WI38 (cell line): ENCODE results near the gene HYCC2.

ENCODE experiments used
- H3K4me3 ChIP-seq: 2 replicates; pipeline ENCODE4 v1.5.1; 2011; ENCODE audit warnings: low read depth, mild to moderate bottlenecking, control low read depth, low read length
- TF ChIP-seq, protein P1 (sequence below): IDR thresholded peaks from 2 replicates; pipeline ENCODE4 v1.5.1; 2012; ENCODE audit warnings: low read depth, mild to moderate bottlenecking, control low read depth, low read length

Gene HYCC2

DNA sequence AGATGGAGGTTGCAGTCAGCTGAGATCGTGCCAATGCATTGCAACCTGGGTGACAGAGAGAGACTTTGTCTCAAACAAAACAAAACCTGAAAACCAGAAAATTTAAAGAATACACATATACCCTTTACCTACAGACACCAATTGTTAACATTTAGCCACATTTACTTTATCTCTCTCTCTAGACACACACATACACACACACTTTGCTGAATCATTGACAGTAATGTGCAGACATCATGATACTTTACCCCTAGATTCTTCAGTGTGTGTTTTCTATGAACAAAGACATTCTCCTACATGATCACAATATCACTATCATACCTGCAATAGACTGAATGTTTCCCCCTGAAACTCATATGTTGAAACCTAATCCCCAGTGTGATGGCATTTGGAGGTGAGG lies 34.3 kb upstream of the HYCC2 start:
- TF ChIP-seq, protein P1, sequence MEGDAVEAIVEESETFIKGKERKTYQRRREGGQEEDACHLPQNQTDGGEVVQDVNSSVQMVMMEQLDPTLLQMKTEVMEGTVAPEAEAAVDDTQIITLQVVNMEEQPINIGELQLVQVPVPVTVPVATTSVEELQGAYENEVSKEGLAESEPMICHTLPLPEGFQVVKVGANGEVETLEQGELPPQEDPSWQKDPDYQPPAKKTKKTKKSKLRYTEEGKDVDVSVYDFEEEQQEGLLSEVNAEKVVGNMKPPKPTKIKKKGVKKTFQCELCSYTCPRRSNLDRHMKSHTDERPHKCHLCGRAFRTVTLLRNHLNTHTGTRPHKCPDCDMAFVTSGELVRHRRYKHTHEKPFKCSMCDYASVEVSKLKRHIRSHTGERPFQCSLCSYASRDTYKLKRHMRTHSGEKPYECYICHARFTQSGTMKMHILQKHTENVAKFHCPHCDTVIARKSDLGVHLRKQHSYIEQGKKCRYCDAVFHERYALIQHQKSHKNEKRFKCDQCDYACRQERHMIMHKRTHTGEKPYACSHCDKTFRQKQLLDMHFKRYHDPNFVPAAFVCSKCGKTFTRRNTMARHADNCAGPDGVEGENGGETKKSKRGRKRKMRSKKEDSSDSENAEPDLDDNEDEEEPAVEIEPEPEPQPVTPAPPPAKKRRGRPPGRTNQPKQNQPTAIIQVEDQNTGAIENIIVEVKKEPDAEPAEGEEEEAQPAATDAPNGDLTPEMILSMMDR, result no peak
- no peak overlapping the region for H3K4me3 ChIP-seq

- no peak overlapping the region for H3K4me3 ChIP-seq
- TF ChIP-seq, protein P1, result no peak
Measured at GRCh38 chr2:201100497-201100896, 29.0 kb upstream of the HYCC2 start.

DNA sequence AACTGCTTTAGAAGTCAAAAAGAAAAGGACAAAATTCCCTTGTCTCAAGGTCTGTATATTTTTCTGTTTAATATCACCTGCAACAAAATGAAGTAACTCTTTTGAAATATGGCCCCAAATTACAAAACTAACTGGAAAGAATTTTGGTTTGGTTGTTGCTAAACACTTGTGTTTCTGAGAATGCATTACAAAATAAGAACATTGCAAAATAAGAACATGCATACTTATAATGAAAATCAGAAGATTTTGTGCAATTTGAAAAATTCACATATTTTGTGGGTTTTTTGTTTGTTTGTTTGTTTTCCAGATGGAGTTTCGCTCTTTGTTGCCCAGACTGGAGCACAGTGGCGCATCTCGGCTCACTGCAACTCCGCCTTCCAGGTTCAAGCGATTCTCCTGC lies 22.1 kb upstream of the HYCC2 start:
- TF ChIP-seq, protein P1, result no peak
- H3K4me3 ChIP-seq, result no peak overlapping the region

GRCh38 chr2:201090574-201090973 lies 19.1 kb upstream of the HYCC2 start:
- no peak overlapping the region for H3K4me3 ChIP-seq
- TF ChIP-seq, protein P1, result no peak

- H3K4me3 ChIP-seq, result no peak overlapping the region
- TF ChIP-seq, protein P1, result no peak
Measured at GRCh38 chr2:201084863-201085262, 13.4 kb upstream of the HYCC2 start.

- TF ChIP-seq, protein P1, result no peak
- no peak overlapping the region for H3K4me3 ChIP-seq
Measured at GRCh38 chr2:201074996-201075395, 3.5 kb upstream of the HYCC2 start.

GRCh38 chr2:201073071-201073470 lies 1.6 kb upstream of the HYCC2 start:
- H3K4me3 ChIP-seq, result peak overlapping the region; percentile 71
- TF ChIP-seq, protein P1, result no peak
